NB4 (cell line): Measurements from ENCODE around the gene ZNF805.

Experiments used
- CTCF ChIP-seq: IDR thresholded peaks from one replicate; pipeline ENCODE4 v1.5.1; 2012; ENCODE audit warnings: low read depth, low read length
- MYC ChIP-seq: IDR thresholded peaks from 2 replicates; pipeline ENCODE4 v1.6.1; 2011; ENCODE audit warnings: low read depth, low read length

- TF ChIP-seq MYC = no peak
- TF ChIP-seq CTCF = no peak
Observed at GRCh38 chr19:57191141-57192076, 49.0 kb upstream of the ZNF805 start, which contains the start of gene ZNF264.
